Kidney capillary endothelial cell (primary cell): ENCODE measurements around the gene TBX10.
"Not testable (repeated sequence)": the region's sequence is repeated elsewhere in the genome, so short reads cannot be mapped to it uniquely, and the experiment has no call there.

Source experiments
- DNase-seq: peaks from one replicate; pipeline ENCODE4 v3.0.0-alpha.2; 2018; ENCODE audit warnings: low spot score

The TBX10 gene

DNA sequence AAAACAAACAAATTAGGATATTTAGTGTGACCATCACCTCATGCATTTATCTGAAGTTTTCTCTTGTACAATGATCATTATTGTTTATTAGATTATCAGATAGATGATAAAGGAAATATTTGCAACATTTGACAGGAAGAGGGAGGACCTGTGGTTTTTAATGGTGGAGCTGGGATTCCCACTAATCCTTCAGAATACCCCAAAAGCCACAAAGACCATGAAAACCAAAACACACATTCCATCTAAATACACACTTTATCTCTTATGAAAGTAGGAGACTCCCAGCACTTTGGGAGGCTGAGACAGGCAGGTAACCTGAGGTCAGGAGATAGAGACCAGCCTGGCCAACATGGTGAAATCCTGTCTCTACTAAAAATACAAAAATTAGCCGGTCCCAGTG is 40.4 kb downstream of the TBX10 start:
- DNase-seq = no peak

GRCh38 chr11:67597963-67598362 is 41.6 kb downstream of the TBX10 start:
- DNase-seq = not testable (repeated sequence)

DNA sequence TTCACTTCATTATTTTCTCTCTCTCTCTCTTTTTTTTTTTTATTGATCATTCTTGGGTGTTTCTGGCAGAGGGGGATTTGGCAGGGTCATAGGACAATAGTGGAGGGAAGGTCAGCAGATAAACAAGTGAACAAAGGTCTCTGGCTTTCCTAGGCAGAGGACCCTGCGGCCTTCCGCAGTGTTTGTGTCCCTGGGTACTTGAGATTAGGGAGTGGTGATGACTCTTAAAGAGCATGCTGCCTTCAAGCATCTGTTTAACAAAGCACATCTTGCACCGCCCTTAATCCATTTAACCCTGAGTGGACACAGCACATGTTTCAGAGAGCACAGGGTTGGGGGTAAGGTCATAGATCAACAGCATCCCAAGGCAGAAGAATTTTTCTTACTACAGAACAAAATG is 42.1 kb downstream of the TBX10 start:
- not testable (repeated sequence) for DNase-seq

DNA sequence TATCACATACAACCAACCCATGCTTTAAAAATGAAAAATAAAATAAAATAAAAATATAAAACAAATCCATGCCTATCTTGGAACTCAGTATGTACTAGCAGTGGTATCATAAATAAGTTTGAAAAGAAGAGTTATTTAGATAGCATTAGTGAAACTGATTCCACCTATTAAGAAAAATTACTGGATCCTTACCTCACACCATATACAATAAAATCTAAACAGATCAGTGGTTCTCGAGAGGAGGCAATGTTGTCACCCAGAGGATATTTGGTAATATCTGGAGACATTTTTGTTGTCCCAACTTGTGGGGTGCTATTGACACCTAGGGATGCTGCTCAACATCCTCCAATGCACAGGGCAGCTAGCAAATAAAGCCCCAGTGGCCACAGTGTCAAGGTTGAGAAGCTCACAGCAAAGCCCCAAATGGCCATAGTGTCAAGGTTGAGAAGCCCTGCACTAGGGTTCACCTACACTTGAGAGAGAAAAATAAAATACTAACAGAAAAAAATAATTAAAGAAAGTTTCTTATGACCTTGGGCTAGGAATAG is 42.7 kb downstream of the TBX10 start:
- DNase-seq = no peak

DNA sequence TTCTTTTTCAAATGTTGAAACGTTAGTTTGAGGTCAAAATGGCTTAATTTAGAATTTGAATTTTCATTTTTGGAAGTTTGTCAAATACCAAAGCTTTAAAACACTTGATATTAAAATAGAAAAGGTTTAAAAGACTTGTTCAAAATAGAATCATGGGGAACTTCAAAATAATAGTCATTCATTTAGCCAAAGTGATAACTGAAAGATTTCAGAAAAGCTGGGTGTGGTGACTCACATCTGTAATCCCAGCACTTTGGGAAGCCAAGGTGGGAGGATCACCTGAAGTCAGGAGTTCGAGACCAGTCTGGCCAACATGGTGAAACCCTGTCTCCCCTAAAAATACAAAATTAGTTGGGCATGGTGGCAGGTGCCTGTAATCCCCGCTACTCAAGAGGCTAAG is 45.1 kb downstream of the TBX10 start:
- no peak for DNase-seq

DNA sequence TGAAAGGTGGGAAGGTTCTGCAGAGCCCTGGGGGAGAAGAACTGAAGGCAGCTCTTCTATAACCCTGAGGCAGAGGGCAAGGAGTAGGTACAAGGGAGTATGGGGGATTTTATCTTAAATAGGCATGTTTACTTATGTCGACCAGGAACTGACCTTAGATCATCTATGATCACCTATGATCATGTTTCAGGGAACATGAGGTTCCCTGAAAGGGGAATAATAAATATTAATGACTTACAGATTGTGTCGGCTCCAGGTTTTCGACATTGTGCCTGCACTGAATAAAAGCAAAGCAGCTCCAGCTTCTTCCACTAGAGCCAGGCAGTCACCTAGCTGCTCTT is 46.0 kb downstream of the TBX10 start:
- no peak for DNase-seq

- DNase-seq = no peak
Observed at GRCh38 chr11:67592880-67593564, 46.5 kb downstream of the TBX10 start.

- not testable (repeated sequence) for DNase-seq
Observed at GRCh38 chr11:67588899-67589415, 50.6 kb downstream of the TBX10 start.

- DNase-seq = no peak
Observed at GRCh38 chr11:67588136-67588503, 51.4 kb downstream of the TBX10 start.

GRCh38 chr11:67586568-67587250 is 52.9 kb downstream of the TBX10 start:
- DNase-seq = no peak

- no peak for DNase-seq
Observed at GRCh38 chr11:67585911-67586310, 53.7 kb downstream of the TBX10 start.

DNA sequence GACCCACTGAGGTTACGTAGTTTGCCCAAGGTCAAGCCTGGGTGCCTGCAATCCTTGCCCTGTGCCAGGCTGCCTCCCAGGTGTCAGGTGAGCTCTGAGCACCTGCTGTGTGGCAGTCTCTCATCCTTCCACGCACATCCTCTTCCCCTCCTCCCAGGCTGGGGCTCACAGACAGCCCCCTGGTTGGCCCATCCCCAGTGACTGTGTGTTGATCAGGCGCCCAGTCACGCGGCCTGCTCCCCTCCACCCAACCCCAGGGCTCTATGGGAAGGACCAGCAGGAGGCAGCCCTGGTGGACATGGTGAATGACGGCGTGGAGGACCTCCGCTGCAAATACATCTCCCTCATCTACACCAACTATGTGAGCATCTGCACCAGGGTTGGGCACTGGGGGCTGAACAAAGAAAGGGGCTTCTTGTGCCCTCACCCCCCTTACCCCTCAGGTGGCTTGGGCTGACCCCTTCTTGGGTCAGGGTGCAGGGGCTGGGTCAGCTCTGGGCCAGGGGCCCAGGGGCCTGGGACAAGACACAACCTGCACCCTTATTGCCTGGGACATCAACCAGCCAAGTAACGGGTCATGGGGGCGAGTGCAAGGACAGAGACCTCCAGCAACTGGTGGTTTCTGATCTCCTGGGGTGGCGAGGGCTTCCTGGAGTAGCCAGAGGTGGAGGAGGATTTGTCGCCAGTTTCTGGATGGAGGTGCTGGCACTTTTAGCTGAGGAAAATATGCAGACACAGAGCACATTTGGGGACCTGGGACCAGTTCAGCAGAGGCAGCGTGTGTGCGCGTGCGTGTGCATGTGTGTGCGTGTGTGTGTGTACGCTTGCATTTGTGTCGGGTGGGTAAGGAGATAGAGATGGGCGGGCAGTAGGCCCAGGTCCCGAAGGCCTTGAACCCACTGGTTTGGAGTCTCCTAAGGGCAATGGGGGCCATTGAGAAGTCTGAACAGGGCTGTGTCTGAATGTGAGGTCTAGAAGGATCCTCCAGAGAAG is 54.4 kb downstream of the TBX10 start:
- no peak for DNase-seq

DNA sequence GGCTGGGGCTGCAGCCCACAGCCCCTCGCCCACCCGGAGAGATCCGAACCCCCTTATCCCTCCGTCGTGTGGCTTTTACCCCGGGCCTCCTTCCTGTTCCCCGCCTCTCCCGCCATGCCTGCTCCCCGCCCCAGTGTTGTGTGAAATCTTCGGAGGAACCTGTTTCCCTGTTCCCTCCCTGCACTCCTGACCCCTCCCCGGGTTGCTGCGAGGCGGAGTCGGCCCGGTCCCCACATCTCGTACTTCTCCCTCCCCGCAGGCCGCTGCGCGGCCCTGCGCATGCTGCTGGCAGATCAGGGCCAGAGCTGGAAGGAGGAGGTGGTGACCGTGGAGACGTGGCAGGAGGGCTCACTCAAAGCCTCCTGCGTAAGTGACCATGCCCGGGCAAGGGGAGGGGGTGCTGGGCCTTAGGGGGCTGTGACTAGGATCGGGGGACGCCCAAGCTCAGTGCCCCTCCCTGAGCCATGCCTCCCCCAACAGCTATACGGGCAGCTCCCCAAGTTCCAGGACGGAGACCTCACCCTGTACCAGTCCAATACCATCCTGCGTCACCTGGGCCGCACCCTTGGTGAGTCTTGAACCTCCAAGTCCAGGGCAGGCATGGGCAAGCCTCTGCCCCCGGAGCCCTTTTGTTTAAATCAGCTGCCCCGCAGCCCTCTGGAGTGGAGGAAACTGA is 55.2 kb downstream of the TBX10 start:
- no peak for DNase-seq

- peak; percentile 86 for DNase-seq
Observed at GRCh38 chr11:67583247-67584204, 56.0 kb downstream of the TBX10 start, which contains the start of gene GSTP1. TSS of gene GSTP1 (plus strand) at chr11:67583812. CDS start at chr11:67583844, 32 bp downstream.

DNA sequence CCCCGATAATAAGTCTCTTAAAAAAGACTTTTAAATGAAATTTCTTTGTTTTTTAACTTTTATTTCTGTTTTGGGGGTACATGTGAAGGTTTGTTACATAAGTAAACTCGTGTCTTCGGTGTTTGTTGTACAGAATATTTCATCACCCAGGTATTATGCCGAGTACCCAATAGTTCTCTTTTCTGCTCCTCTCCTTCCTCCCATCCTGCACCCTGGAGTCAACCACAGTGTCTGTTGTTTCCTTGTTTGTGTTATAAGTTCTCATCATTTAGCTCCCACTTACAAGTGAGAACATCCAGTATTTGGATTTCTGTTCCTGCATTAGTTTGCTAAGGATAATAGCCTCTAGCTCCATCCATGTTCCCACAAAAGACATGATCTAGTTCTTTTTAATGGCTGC is 57.6 kb downstream of the TBX10 start:
- no peak for DNase-seq

DNA sequence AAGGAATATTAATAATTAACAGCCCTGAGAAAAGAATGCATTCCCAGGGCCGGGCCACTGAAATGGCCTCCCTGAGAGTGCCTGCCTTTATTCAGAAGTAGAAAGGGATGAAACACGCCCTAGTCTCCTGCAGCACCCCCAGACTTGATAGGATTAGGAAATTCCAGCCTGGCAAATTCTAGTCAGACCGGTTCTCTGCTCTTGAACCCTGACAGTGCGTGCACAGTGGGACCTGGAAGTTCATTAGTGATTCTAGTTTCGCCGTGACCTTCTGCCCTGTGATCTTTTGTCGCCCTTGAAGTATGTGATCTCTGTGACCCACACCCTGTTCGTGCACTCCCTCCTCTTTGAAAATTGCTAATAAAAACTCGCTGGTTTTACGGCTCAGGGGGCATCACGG is 58.1 kb downstream of the TBX10 start:
- DNase-seq = no peak
